ENCODE results near the gene HOXD10.

Gene HOXD10

DNA sequence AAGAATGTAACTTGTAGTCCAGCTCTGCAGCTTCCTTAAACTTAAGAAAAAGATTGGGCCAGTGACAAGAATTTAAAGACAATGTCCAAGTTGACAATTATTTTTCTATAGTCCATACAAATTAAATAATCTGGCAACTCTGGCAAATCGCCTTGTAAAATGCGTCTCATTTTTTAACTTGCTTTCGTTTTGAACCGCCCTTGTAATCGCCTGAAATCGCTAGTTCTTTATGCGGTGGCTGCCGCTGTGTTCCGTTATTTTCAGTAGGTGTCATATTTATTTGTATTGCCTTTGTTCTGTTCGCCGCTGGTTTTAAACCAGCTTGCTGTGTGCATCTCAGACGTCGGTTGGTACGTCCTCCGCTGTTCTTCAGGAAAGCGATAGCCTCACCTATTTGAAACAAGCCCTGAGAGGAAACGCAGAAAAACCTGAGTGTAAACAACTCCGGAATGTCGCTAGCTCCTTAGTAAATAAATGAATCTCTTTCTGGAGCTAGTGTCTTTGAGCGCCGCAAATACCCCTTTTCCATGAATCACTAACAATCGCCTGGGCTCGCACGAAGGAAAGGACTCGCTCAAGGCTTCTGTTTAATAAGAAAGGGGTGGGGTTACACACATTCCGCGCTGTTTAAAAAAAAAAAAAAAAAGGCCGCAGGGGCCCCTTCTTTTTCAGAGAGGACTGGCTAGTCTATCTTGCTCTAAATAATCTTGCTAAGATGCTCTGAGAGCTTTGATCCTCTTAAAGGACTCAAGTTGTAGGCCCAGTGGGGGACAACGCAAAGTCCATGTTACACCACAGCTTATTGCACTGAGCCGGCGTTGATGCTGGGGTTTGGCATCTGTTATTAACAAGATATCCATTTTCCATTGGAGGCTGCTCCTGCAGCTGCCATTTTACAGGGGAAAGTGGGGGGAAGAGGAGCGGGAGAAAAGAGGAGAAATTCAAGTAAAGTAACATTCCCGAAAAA, 15.9 kb downstream of the HOXD10 start:
- Histone ChIP-seq H3K9me3 (ENCODE audit: control insufficient read depth, low read length) (no peaks in the 10 kb centered on the region), H4K8ac (ENCODE audit: low read length) (no peak overlapping the region), H3K36me3 (ENCODE audit: control insufficient read depth in 1 of 2, insufficient read depth in 2 of 2, low read depth in 1 of 2, low read length in 2 of 2) (no peaks in the 10 kb centered on the region), H3K18ac (ENCODE audit: low read depth in 1 of 2, low read length in 2 of 2) (no peak overlapping the region), H2BK12ac (ENCODE audit: low read length in 2 of 2) (no peak overlapping the region), H2BK120ac (ENCODE audit: low read depth, low read length) (no peak overlapping the region), H3K4me2 (ENCODE audit: low read length, poor library complexity, severe bottlenecking) (peak overlapping the region; percentile 73), H2BK5ac (ENCODE audit: low read depth, low read length, poor library complexity, severe bottlenecking) (no peak overlapping the region), H3K9ac (ENCODE audit: low read length) (peak overlapping the region; percentile 96), H3K27me3 (ENCODE audit: control insufficient read depth in 1 of 2, insufficient read depth in 1 of 2, low read length in 2 of 2) (peaks cover 0 to 71% of the 10 kb centered on the region in 2 experiments), H3K23ac (ENCODE audit: low read length in 2 of 2) (no peak overlapping the region), H2BK15ac (ENCODE audit: low read depth, poor library complexity, severe bottlenecking) (no peak overlapping the region), H3K4me1 (ENCODE audit: control insufficient read depth, insufficient read depth, low read depth, low read length) (peaks cover 22% of the 10 kb centered on the region), H3K4me3 (ENCODE audit: insufficient read depth in 1 of 2, low read depth in 1 of 2, low read length in 2 of 2) (peak overlapping the region; percentile 18 to 82), H2AFZ (ENCODE audit: low read depth, low read length) (no peak overlapping the region), H4K91ac (ENCODE audit: low read length) (no peak overlapping the region), H2AK5ac (ENCODE audit: low read length, severe bottlenecking) (no peak overlapping the region), H3K14ac (ENCODE audit: low read length in 2 of 2) (no peak overlapping the region), H3K27ac (ENCODE audit: low read length, poor library complexity, severe bottlenecking) (peak overlapping the region; percentile 23), H3K79me1 (replicated peaks; ENCODE audit: low read length, poor library complexity, severe bottlenecking) (peaks cover 2% of the 10 kb centered on the region), H3K4ac (ENCODE audit: low read depth in 1 of 2, low read length in 2 of 2) (no peak overlapping the region)
- WGBS = 8% methylated on average over 33 of the region's 33 CpGs
- peak; percentile 21 for DNase-seq

DNA sequence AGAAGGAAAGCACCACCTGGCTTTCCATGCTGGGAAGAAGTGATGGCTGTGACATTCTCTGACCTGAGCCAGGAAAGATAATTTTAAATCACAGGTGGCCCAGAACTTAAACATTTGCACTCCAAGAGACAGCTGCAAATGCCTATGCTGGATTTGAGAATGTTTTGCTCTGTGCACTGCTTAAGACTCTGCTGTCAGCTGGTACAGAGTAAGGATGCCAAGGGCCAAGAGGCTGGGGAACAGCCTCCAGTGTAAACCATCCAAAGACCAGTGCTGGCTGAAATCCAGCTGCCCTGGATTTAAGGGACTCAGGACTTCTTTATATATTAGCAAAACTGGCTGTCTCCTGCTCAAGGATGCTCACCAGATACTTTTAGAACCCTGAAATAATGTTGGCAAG, 16.8 kb downstream of the HOXD10 start:
- Histone ChIP-seq H3K14ac (ENCODE audit: low read length in 2 of 2) (no peak overlapping the region), H4K8ac (ENCODE audit: low read length) (no peak overlapping the region), H3K23ac (ENCODE audit: low read length in 2 of 2) (no peak overlapping the region), H3K27ac (ENCODE audit: low read length, poor library complexity, severe bottlenecking) (no peak overlapping the region), H3K4me3 (ENCODE audit: insufficient read depth in 1 of 2, low read depth in 1 of 2, low read length in 2 of 2) (no peak overlapping the region), H3K18ac (ENCODE audit: low read depth in 1 of 2, low read length in 2 of 2) (no peak overlapping the region), H3K4ac (ENCODE audit: low read depth in 1 of 2, low read length in 2 of 2) (no peak overlapping the region), H2AFZ (ENCODE audit: low read depth, low read length) (no peak overlapping the region), H2BK12ac (ENCODE audit: low read length in 2 of 2) (no peak overlapping the region), H4K91ac (ENCODE audit: low read length) (no peak overlapping the region), H3K4me2 (ENCODE audit: low read length, poor library complexity, severe bottlenecking) (no peak overlapping the region), H3K36me3 (ENCODE audit: control insufficient read depth in 1 of 2, insufficient read depth in 2 of 2, low read depth in 1 of 2, low read length in 2 of 2) (no peaks in the 10 kb centered on the region), H2BK120ac (ENCODE audit: low read depth, low read length) (no peak overlapping the region), H2AK5ac (ENCODE audit: low read length, severe bottlenecking) (no peak overlapping the region), H3K27me3 (ENCODE audit: control insufficient read depth in 1 of 2, insufficient read depth in 1 of 2, low read length in 2 of 2) (peaks cover 0 to 68% of the 10 kb centered on the region in 2 experiments), H3K9me3 (ENCODE audit: control insufficient read depth, low read length) (no peaks in the 10 kb centered on the region), H2BK15ac (ENCODE audit: low read depth, poor library complexity, severe bottlenecking) (no peak overlapping the region), H3K4me1 (ENCODE audit: control insufficient read depth, insufficient read depth, low read depth, low read length) (peaks cover 21% of the 10 kb centered on the region), H3K79me1 (replicated peaks; ENCODE audit: low read length, poor library complexity, severe bottlenecking) (peaks cover 2% of the 10 kb centered on the region), H3K9ac (ENCODE audit: low read length) (peak overlapping the region; percentile 96), H2BK5ac (ENCODE audit: low read depth, low read length, poor library complexity, severe bottlenecking) (no peak overlapping the region)
- DNase-seq = no peak

- Histone ChIP-seq H4K91ac (ENCODE audit: low read length) (no peak overlapping the region), H2BK5ac (ENCODE audit: low read depth, low read length, poor library complexity, severe bottlenecking) (no peak overlapping the region), H2BK120ac (ENCODE audit: low read depth, low read length) (no peak overlapping the region), H3K36me3 (ENCODE audit: control insufficient read depth in 1 of 2, insufficient read depth in 2 of 2, low read depth in 1 of 2, low read length in 2 of 2) (no peaks in the 10 kb centered on the region), H2AFZ (ENCODE audit: low read depth, low read length) (no peak overlapping the region), H3K23ac (ENCODE audit: low read length in 2 of 2) (no peak overlapping the region), H3K14ac (ENCODE audit: low read length in 2 of 2) (no peak overlapping the region), H3K27ac (ENCODE audit: low read length, poor library complexity, severe bottlenecking) (no peak overlapping the region), H2BK15ac (ENCODE audit: low read depth, poor library complexity, severe bottlenecking) (no peak overlapping the region), H3K9ac (ENCODE audit: low read length) (no peak overlapping the region), H3K4ac (ENCODE audit: low read depth in 1 of 2, low read length in 2 of 2) (no peak overlapping the region), H3K27me3 (ENCODE audit: control insufficient read depth in 1 of 2, insufficient read depth in 1 of 2, low read length in 2 of 2) (peaks cover 0 to 68% of the 10 kb centered on the region in 2 experiments), H3K4me2 (ENCODE audit: low read length, poor library complexity, severe bottlenecking) (no peak overlapping the region), H3K9me3 (ENCODE audit: control insufficient read depth, low read length) (no peaks in the 10 kb centered on the region), H4K8ac (ENCODE audit: low read length) (no peak overlapping the region), H2BK12ac (ENCODE audit: low read length in 2 of 2) (no peak overlapping the region), H3K4me1 (ENCODE audit: control insufficient read depth, insufficient read depth, low read depth, low read length) (peaks cover 17% of the 10 kb centered on the region), H3K18ac (ENCODE audit: low read depth in 1 of 2, low read length in 2 of 2) (no peak overlapping the region), H3K79me1 (replicated peaks; ENCODE audit: low read length, poor library complexity, severe bottlenecking) (peaks cover 2% of the 10 kb centered on the region), H2AK5ac (ENCODE audit: low read length, severe bottlenecking) (no peak overlapping the region), H3K4me3 (ENCODE audit: insufficient read depth in 1 of 2, low read depth in 1 of 2, low read length in 2 of 2) (no peak overlapping the region)
- 58% methylated on average over 4 of the region's 4 CpGs for WGBS
- DNase-seq = no peak
Measured at GRCh38 chr2:176134035-176134434, 17.5 kb downstream of the HOXD10 start.

DNA sequence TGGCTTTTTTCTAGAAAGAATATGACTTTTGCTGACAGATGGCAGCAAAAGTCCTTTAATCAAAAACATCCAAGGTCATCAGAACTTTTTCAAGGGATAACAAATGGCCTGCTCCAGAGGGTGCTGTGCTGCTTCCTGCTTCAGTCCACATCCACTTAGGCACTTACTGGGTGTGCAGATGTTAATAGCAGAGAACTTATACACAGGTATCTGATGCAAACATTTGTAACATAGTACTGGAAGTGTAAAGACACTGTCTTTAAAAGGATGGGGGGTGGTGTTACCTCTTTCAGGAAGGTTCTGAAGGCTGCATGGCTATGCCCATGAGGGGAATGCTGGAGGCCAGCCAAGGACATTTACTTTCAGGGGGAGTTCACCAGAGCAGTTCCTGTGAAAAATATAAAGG, 18.5 kb downstream of the HOXD10 start:
- Histone ChIP-seq H3K14ac (ENCODE audit: low read length in 2 of 2) (no peak overlapping the region), H3K9me3 (ENCODE audit: control insufficient read depth, low read length) (no peaks in the 10 kb centered on the region), H4K8ac (ENCODE audit: low read length) (no peak overlapping the region), H3K4me1 (ENCODE audit: control insufficient read depth, insufficient read depth, low read depth, low read length) (peaks cover 12% of the 10 kb centered on the region), H2BK120ac (ENCODE audit: low read depth, low read length) (no peak overlapping the region), H2AK5ac (ENCODE audit: low read length, severe bottlenecking) (no peak overlapping the region), H3K36me3 (ENCODE audit: control insufficient read depth in 1 of 2, insufficient read depth in 2 of 2, low read depth in 1 of 2, low read length in 2 of 2) (no peaks in the 10 kb centered on the region), H4K91ac (ENCODE audit: low read length) (no peak overlapping the region), H3K18ac (ENCODE audit: low read depth in 1 of 2, low read length in 2 of 2) (no peak overlapping the region), H3K4me2 (ENCODE audit: low read length, poor library complexity, severe bottlenecking) (peak overlapping the region; percentile 25), H3K27me3 (ENCODE audit: control insufficient read depth in 1 of 2, insufficient read depth in 1 of 2, low read length in 2 of 2) (peaks cover 0 to 66% of the 10 kb centered on the region in 2 experiments), H3K9ac (ENCODE audit: low read length) (peak overlapping the region; percentile 96), H3K27ac (ENCODE audit: low read length, poor library complexity, severe bottlenecking) (no peak overlapping the region), H3K4me3 (ENCODE audit: insufficient read depth in 1 of 2, low read depth in 1 of 2, low read length in 2 of 2) (peak overlapping the region in 1 of 2 experiments; percentile 86), H2AFZ (ENCODE audit: low read depth, low read length) (no peak overlapping the region), H2BK15ac (ENCODE audit: low read depth, poor library complexity, severe bottlenecking) (no peak overlapping the region), H3K23ac (ENCODE audit: low read length in 2 of 2) (no peak overlapping the region), H2BK12ac (ENCODE audit: low read length in 2 of 2) (no peak overlapping the region), H3K4ac (ENCODE audit: low read depth in 1 of 2, low read length in 2 of 2) (no peak overlapping the region), H2BK5ac (ENCODE audit: low read depth, low read length, poor library complexity, severe bottlenecking) (no peak overlapping the region), H3K79me1 (replicated peaks; ENCODE audit: low read length, poor library complexity, severe bottlenecking) (peaks cover 2% of the 10 kb centered on the region)
- no peak for DNase-seq

All from mesenchymal stem cell (in vitro differentiated cells and primary cell).